NCI-H748 (cell line): ENCODE measurements around the gene SLC27A6.
"Not testable (repeated sequence)": the region's sequence is repeated elsewhere in the genome, so short reads cannot be mapped to it uniquely, and the experiment has no call there.

Experiments used
- DNase-seq: peaks from one replicate; lab custom pipeline; 2025; ENCODE audit not compliant: unreplicated experiment; lab: John Stamatoyannopoulos, UW

The SLC27A6 gene

DNA sequence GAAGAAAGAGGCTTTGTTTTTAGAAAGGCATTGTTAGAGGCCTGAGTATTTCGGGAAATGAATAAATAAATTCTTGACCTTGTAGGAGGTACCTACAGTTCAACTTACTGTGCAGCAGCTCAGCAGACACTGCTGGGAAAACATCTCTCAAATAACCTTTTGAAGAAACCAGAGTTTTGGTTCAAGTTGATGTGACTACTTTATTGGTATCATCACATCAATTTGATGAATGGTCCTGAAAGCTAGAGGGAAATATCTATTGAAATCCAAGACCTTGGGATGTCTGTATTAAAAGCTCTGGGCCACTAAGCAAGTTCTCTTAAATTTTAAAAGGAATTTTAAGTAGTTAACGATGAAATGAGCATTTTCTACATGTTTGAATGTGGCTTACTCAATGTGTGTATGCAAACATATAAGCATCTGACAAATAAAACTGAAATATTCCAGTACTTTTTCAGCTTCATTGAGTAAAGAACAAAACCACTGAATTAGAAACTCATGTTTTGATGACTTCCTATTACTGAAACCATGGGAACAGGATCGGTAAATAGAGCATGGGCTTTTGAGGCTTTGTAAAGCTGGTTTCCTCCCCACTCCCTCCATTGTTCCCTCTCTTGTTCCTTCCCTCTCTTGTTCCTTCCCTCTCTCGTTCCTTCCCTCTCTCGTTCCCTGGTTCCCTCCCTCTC is 36.7 kb downstream of the SLC27A6 start:
- peak; percentile 56 for DNase-seq

DNA sequence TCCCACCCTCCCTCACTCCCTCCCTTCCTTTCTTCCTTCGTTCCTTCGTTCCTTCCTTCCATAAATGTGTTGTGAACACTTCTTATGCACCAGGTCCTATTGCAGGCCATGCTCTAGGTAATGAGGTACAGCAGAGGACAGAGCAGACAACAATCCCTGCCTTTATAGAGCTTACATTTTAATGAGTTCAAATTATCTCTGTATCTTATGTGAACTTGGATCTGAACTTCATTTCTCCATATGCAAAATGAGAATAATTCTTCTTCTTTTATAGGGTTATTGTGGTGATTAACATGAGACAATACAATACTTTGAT is 37.2 kb downstream of the SLC27A6 start:
- no peak for DNase-seq

DNA sequence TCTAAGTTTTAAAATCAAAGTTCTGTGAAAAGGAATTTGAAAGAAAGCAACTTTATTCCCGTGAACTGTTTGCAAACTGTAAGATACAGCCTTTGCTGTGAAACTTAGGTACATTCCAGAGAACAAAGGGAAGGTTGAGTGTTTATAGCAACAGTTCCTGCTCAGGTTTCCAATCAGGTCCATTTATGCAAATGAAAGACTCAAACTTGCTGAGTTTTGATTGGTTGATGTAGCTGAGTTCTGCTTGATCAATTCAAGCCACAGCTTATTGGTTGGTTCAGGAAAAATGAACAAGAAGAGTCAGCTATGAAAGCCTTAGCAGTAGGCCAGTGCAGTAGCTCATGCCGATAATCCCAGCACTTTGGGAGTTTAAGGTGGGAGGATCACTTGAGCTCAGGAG is 37.9 kb downstream of the SLC27A6 start:
- peak; percentile 17 for DNase-seq

DNA sequence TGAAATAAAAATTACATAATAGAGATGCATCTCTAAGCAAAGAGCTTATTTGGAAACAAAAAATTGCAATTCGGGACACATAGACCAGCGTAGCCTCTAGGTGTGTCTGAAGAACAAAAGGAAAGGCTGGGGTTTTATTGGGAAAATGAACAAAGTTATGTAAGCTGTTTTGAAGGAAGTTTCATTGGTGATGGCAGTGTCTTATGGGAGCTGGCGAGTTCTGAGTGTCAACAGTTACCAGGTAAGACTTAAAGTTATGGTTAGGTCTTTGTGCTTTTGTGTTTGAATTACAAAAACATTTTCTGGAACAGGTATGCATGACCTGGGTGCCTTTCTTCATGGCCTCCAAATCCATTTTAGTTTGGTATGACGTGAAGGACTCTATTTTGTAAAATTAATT is 48.9 kb downstream of the SLC27A6 start:
- no peak for DNase-seq

DNA sequence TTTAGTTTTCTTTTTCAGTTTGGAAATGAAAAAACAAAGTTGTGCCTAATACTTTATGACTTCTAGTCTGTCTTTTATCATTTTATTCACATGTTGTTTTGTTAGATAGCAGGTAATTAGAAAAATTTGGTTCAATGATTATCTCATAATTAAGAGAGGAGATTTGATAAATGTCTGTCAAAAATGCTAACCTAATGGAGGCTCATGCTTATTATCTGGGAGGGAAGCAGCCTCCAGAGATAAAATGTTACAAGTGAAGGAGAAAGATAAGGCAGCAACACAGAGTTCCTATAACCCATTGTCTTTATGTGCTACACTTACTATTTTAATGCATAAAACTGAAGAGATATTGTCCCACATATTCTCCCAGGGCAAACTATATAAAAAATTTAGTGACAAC is 53.5 kb downstream of the SLC27A6 start:
- DNase-seq: no peak

DNA sequence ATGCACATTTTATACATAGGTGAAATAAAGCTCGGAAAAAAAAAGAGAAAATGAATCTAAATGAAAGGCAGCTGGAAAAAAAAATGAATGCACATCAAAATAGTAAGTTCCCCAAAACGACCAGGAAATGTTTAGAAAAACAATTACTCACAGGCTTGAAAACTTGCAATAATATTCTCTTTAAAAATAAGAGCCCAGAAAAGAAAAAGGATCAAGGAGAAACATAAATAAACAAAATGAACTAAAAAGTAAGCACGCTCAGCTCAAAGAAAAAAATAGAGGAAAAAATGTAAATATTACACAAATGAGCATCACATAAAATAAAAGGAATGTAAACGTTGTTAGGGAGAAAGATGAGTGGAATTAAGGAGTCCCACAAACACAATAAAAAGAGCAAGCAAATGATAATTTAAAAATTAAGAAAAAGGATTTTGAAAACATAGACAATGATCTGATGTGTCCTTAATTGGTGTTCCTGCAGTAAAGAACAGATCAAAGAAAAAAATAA is 54.2 kb downstream of the SLC27A6 start:
- no peak for DNase-seq

DNA sequence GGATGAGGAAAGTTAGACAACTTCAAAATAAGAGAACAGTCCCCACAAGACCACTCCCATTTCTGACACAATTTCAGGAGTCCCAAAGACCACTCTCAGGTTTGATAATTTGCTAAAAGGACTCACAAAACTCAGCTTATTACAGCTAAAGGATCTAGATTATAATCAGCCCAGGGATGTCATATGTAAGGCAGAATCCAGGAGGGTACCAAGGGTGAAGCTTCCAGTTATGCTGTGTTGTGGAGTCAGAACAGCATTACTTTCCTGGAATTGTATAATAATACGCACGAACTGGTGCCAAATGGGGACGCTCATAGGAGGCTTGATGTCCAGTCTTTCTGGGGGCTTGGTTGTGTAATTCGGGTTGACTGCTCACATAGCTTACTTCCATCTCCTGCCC is 55.4 kb downstream of the SLC27A6 start:
- DNase-seq: no peak

DNA sequence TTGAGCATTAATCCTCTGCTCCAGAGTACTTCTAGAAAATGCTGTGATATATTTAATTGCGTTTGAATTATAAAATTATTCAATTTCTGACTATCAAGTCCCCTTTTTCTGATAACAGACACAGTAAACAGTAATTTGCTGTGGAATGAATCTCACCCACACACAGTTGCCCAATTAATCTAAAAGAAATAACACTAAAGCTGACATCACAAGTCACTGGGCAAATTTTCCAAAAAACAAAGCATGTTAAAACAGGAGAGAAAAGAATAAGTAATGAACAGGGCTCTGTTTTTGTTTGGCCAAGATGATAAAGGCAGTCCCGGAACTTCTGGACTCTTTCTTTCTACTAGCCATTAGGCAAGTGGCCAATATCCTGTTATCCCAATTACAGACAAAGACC is 56.5 kb downstream of the SLC27A6 start:
- no peak for DNase-seq

DNA sequence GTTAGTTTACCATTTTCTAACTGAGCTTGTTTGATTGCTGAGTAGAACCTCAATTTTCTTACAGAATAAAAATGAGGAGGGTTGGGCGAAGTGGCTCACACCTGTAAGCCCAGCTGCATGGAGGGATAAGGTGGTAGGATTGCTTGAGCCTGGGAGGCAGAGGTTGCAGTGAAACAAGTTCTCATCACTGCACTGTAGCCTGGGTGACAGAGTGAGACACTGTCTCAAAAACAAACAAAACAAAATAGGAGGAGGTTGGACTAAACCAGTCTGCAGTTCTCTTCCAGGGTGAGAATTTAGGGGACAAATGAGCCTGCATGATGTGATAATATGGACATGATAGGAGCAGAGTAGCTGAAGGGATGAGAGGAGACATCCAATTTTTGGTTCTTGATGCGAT is 57.3 kb downstream of the SLC27A6 start:
- DNase-seq: no peak

DNA sequence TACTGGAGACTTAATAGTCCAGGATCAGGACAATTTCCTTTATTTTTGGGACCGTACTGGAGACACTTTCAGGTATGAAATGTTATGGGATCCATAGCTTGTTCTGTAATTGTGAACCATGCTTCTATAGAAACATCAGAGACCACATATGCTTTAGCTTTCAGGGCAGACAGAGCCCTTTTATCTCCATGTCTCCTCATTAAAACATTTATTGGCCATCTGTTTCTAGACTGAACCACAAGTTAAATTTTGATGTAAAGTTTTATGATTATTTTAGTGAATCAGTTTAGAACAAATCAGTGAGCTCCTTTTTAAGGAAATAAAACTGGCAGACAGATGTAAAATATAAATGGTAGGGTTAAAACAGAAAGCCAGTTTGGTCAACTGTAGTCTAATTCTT is 62.0 kb downstream of the SLC27A6 start:
- DNase-seq: no peak

DNA sequence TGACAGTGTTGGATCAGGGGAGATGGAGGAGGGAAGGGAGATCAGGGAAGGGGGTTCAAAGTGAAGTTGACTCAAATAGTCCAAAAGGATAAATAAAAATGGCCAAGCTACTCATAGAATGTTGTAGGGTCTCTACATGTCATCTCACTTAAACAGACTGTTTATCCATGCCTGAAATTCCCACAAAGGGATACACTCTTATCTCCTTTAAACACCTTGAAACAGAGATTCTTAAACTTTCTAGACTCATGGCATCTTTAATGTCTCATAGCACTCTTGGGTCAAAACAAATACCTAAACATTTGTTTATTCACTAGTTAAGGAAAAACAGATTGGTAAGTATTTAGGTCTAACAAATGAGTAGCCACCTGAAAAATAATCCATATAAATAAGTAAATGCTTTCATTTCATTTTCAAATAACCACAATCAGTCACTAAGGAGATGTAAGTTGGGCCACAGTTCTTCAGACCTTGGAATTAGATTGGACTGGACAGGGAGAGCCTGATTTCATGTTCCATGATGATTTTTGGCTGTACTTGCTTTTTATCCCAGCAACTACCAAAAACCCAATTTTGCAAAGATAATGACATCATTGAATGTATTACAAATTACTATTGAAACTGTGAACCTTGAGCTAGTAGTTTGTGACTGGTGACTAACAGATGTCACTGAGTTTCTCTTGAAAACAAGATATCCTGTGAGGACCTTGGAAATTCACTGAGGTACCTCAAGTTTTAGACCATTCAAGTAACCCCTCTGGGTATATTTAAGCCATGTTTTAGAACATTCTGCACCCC is 66.8 kb downstream of the SLC27A6 start:
- no peak for DNase-seq

DNA sequence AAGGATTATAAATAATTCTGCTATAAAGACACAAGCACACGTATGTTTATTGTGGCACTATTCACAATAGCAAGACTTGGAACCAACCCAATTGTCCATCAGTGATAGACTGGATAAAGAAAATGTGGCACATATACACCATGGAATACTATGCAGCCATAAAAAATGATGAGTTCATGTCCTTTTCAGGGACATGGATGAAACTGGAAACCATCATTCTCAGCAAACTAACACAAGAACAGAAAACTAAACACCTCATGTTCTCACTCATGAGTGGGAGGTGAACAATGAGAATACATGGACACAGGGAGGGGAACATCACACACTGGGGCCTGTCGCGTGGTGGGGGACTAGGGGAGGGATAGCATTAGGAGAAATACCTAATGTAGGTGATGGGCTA is 71.0 kb downstream of the SLC27A6 start:
- DNase-seq: not testable (repeated sequence)

DNA sequence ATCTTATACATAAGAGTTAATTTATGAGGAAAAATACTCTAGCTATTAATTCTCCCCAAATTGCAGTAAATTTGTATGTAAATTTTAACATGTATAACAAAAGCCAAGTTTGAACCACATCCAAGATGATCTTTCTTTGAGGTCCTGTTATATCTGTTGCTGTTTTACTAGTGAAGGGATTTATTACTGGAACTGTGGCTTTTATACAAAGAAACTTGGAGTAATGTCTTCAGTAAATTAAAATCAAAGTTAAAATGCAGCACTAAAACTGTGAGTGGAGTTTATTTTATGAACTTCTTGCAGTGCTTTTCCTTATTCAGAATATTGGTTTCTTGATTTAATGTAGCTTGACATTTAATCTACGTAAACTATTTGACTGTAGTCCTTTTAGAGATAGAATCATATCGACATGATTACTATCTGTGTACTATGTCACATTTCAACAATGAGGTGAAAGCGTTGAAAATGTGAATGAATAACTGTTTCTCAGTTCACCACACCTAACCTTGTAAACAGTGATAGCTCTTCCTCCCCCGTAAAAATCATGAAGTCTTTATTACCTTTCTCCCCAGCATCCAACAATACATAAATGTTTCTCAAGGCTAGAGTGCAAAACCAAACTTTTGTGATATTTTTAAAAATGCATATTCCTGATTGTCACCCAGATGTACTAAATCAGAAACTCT is 76.1 kb downstream of the SLC27A6 start:
- DNase-seq: no peak

DNA sequence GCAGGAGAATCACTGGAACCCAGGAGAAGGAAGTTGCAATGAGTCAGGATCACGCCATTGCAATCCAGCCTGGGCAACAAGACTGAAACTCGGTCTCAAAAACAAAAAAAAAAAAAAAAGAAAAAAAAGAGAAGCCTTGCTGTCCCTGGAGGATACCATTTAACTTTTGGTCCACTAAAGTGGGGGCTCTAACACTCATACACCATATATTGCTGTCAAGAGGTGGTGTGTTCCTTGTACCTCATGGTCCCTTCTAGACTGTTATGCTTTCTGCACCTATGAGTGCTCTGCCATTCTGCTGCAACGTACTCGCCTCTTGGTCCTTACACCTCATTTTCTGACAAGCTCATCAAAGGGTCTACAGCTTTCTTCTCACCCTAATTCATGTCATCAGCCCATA is 77.0 kb downstream of the SLC27A6 start:
- DNase-seq: no peak

DNA sequence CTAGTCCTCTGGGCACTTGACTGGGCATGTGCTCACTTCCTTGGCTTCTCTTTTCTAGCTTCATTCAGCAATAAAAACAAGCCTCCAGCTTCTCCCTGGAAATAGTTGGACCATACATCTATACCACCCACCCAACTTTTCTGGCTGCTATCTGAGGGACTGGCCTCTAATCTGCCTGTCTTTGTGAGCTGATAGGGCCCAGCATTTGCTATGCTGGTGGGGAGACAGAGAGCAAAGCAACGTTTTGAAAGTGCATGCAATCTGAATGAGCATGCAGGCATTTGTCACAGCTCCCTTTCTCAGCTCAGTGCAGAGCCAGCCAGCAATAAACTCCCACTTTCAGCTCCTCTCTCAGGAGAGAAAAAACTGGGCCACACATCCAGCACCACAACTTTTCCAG is 78.6 kb downstream of the SLC27A6 start:
- no peak for DNase-seq

DNA sequence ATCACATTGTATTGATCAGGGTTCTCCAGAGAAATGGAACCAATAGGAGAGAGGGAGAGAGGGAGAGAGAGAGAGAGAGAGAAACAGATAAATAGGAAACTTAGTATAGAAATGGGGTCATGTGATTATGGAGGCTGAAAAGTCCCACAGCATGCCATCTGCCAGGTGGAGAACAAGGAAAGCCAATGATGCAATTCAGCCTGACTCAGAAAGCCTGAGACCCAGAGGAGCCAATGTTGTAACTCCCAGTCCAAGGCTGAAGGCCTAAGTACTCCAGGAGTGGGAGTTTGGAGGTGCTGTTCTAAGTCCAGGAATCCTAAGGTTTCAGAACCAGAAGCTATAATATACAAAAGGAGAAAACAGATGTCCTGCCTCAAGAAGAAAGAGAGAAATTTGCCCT is 80.9 kb downstream of the SLC27A6 start:
- DNase-seq: no peak

DNA sequence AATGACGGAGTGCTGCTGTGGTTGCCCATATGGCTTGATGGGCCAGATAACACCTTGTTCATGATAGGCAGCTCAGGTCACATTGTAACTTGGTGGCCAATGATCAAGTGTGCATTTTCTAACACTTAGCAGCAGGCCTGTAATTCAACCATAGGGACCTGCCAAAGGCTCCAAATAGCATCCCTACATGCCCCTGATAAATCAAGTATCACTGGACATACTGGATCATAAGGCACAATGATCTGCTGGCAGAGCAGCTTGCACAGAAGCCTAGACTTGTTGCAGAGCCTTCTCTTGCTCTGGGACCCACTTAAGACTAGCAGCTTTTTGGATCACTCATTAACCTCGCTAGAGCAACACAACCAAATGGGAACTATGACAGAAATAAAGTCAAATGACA is 83.2 kb downstream of the SLC27A6 start:
- no peak for DNase-seq

DNA sequence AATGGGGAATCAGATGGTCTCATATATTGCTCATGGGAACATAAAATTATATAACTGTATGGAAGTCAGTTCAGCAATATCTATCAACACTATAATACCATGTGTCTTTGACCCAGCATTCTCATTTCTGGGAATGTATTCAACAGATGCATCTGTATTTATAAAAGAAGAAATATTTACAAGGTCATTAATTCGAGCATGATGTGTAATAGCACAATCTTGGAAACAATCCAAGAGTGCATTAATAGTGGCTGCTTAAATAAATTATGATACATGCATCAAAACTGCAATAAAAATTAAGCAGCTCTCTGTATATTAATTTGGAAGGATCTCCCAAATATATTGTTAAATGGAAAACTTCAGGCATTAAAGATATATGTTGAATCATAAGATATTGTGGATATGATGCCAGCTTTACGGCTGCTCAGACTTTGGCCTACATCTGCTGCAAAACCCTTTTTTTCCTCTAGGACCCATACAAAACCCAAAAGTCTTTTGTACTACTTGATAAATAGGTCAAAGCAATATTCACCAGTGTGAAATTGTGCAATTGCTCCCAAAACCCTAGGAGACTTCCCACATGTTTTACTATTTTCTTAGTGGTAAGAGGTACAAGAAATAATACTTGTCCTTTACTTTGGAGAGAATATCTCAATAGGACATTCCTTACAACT is 84.0 kb downstream of the SLC27A6 start:
- DNase-seq: no peak

DNA sequence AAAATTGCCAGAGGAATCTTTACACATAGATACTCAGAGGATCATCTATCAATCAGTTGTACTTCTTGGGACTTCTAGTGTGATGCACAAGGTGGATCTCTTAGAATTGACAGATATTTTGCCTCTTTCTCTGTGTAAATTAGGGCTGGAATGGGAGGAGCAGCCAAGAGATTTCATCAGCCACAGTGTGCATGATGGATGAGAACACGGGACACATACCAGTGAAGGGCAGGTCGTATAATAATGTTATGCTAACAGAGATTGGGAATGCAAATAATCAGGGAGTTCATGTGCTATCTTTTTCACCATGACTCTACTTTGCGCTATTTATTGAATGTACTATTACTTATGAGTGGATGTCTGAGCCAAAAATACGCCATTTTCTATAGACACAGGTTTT is 86.0 kb downstream of the SLC27A6 start:
- no peak for DNase-seq

DNA sequence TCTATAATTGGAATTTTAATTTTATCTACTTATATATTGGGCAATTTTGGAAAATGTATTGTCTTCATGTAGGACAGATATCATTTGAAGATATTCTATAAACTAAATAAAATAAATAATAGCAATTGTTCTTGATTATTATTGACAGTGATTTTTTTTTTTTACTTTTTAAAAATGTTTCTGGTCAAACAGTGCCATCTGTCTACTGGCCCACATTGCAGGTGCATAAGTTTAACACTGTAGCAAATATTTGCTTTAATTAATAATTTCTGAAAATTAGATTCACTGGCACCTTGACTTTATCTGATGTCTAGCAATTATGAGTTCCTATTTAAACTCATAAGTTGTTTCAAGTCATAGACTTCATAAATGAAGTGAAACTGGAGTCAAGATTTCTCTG is 88.2 kb downstream of the SLC27A6 start:
- DNase-seq: no peak

DNA sequence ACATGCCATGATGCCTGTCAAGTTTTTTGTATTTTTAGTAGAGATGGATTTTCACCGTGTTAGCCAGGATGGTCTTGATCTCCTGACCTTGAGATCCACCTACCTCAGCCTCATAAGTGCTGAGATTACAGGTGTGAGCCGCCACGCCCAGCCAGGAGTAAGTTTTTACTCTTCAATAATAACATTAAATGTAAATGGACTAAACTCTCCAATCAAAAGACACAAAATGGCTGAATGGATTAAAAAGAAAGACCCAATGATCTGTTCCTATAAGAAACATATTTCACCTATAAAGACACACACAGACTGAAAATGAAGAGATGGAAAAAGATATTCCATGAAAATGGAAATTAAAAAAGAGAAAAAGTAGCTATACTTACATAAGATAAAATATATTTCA is 92.0 kb downstream of the SLC27A6 start:
- DNase-seq: no peak

DNA sequence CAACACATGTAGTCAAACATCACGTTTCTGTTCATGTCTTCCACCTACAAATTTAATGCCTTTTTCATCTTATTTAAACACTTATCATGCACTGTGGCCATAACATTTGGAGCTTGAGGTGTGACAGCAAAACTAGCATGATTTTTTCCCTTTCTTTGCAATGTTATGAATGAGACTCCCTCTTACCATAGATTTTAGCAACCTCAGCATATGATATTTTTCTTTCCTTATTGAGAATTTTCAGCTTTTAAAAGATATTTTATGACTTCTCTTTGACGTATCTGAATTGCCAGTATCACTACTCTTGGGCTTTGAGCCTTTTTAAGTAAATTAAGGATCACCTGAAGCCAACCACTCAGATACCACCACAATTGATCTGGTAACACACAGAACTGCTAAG is 96.6 kb downstream of the SLC27A6 start:
- DNase-seq: no peak
